ENCODE measurements around the gene ARL16.
A peak's percentile ranks its signal among the peaks of the same experiment; 100 is the strongest.
"Not testable (repeated sequence)": the region's sequence is repeated elsewhere in the genome, so short reads cannot be mapped to it uniquely, and the experiment has no call there.

ARL16 gene

GRCh38 chr17:81676906-81677305 is 6.7 kb downstream of the ARL16 start:
- H3K27ac ChIP-seq = no peak overlapping the region
- H3K79me2 ChIP-seq = peaks cover 2% of the 10 kb centered on the region
- no peaks in the 10 kb centered on the region for H3K9me3 ChIP-seq (ENCODE audit: control insufficient read depth, low read length)
- H2AFZ ChIP-seq = no peak overlapping the region
- no peaks in the 10 kb centered on the region for H3K4me1 ChIP-seq
- TF ChIP-seq, protein P1, sequence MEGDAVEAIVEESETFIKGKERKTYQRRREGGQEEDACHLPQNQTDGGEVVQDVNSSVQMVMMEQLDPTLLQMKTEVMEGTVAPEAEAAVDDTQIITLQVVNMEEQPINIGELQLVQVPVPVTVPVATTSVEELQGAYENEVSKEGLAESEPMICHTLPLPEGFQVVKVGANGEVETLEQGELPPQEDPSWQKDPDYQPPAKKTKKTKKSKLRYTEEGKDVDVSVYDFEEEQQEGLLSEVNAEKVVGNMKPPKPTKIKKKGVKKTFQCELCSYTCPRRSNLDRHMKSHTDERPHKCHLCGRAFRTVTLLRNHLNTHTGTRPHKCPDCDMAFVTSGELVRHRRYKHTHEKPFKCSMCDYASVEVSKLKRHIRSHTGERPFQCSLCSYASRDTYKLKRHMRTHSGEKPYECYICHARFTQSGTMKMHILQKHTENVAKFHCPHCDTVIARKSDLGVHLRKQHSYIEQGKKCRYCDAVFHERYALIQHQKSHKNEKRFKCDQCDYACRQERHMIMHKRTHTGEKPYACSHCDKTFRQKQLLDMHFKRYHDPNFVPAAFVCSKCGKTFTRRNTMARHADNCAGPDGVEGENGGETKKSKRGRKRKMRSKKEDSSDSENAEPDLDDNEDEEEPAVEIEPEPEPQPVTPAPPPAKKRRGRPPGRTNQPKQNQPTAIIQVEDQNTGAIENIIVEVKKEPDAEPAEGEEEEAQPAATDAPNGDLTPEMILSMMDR (IDR thresholded peaks at IDR 0.05) = no peak
- H3K4me3 ChIP-seq (ENCODE audit: low read depth, low read length) = no peak overlapping the region
- H3K27me3 ChIP-seq (ENCODE audit: control insufficient read depth, insufficient read depth, low read length) = no peaks in the 10 kb centered on the region
- H3K9ac ChIP-seq = no peak overlapping the region
- no peaks in the 10 kb centered on the region for H3K36me3 ChIP-seq (ENCODE audit: control insufficient read depth, insufficient read depth, low read length)
- no peak overlapping the region for H3K4me2 ChIP-seq (ENCODE audit: low read length)

- H3K27me3 ChIP-seq (ENCODE audit: control insufficient read depth, insufficient read depth, low read length); H2AFZ ChIP-seq; H3K4me1 ChIP-seq; H3K4me2 ChIP-seq (ENCODE audit: low read length); H3K9me3 ChIP-seq (ENCODE audit: control insufficient read depth, low read length); H3K4me3 ChIP-seq (ENCODE audit: low read depth, low read length); H3K9ac ChIP-seq; H3K27ac ChIP-seq; H3K79me2 ChIP-seq; H3K36me3 ChIP-seq (ENCODE audit: control insufficient read depth, insufficient read depth, low read length): not testable (repeated sequence)
- TF ChIP-seq, protein P1 (IDR thresholded peaks at IDR 0.05) = peak; percentile 70
Observed at GRCh38 chr17:81675515-81676221, 7.9 kb downstream of the ARL16 start.

DNA sequence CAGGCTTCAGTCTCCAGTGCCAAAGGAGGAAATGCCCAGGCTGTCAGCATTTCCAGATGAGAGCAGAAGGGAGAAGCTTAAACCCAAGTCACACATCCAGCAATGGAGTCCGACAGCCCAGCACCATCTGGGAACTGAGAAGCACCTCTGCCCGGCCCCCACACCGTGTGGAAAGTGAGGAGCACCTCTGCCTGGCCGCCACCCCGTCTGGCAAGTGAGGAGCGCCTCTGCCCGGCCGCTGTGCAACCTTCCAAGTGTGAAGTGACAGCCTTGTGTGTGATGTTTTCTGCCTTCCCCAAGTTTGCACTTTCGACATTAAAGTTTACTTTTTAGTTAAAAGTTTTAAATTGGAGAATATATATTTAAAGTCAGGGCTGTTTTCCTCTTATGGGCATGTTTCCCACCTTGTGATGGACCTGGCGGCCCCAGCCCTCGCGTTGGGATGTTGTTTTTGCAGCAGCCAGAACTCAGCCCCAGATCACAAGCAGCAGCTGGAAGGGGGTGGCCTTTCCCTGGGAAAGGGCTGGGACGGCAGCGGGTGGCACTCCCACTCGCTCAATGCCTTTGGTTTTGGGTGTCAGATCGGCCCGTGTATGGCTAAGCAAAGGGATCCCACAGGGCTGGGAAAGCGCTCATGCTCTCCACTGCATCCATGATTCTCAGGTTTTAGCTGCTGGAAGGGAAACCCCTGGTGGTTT is 9.9 kb downstream of the ARL16 start:
- Histone ChIP-seq H3K9ac (no peak overlapping the region), H3K36me3 (ENCODE audit: control insufficient read depth, insufficient read depth, low read length) (no peaks in the 10 kb centered on the region), H3K4me2 (ENCODE audit: low read length) (no peak overlapping the region), H3K79me2 (peaks cover 4% of the 10 kb centered on the region), H3K27me3 (ENCODE audit: control insufficient read depth, insufficient read depth, low read length) (no peaks in the 10 kb centered on the region), H3K27ac (no peak overlapping the region), H3K9me3 (ENCODE audit: control insufficient read depth, low read length) (no peaks in the 10 kb centered on the region), H3K4me1 (no peaks in the 10 kb centered on the region), H2AFZ (no peak overlapping the region), H3K4me3 (ENCODE audit: low read depth, low read length) (no peak overlapping the region)
- TF ChIP-seq, protein P1 (IDR thresholded peaks at IDR 0.05) = no peak

- Histone ChIP-seq H3K9me3 (ENCODE audit: control insufficient read depth, low read length) (no peaks in the 10 kb centered on the region), H3K36me3 (ENCODE audit: control insufficient read depth, insufficient read depth, low read length) (no peaks in the 10 kb centered on the region), H3K4me2 (ENCODE audit: low read length) (no peak overlapping the region)
Observed at GRCh38 chr17:81672954-81673353, 10.6 kb downstream of the ARL16 start.

More at GRCh38 chr17:81672954-81673353, 10.6 kb downstream of the ARL16 start:
- Histone ChIP-seq H2AFZ (no peak overlapping the region), H3K4me1 (no peaks in the 10 kb centered on the region), H3K9ac (no peak overlapping the region), H3K27me3 (ENCODE audit: control insufficient read depth, insufficient read depth, low read length) (no peaks in the 10 kb centered on the region), H3K4me3 (ENCODE audit: low read depth, low read length) (no peak overlapping the region), H3K27ac (no peak overlapping the region), H3K79me2 (peaks cover 9% of the 10 kb centered on the region)
- TF ChIP-seq, protein P1 (IDR thresholded peaks at IDR 0.05) = no peak

Measured in parathyroid adenoma (tissue), 2 donors.